Stimulated activated CD8-positive, alpha-beta memory T cell treated with anti-CD3 and anti-CD28 coated beads, Interleukin-4, amount 100 ng/mL, for 24 hours (primary cell): Measurements from ENCODE around the gene TRIM28.
A peak's percentile ranks its signal among the peaks of the same experiment; 100 is the strongest.

Experiments used
- DNase-seq: peaks from one replicate; pipeline ENCODE4 v3.0.0-alpha.2; 2020; ENCODE audit warnings: low read depth

Gene TRIM28

GRCh38 chr19:58549664-58550361 lies 5.9 kb downstream of the TRIM28 start:
- DNase-seq, result no peak

- DNase-seq, result no peak
These were observed 6.7 kb downstream of the TRIM28 start for GRCh38 chr19:58550362-58551122.

- DNase-seq, result no peak
These were observed 7.2 kb downstream of the TRIM28 start for GRCh38 chr19:58551123-58551497.

GRCh38 chr19:58551577-58552471 lies 8.0 kb downstream of the TRIM28 start:
- DNase-seq, result no peak

GRCh38 chr19:58552655-58553054 lies 8.8 kb downstream of the TRIM28 start:
- DNase-seq, result no peak

- no peak for DNase-seq
These were observed 10.1 kb downstream of the TRIM28 start for GRCh38 chr19:58553799-58554493.

GRCh38 chr19:58554494-58555368 lies 10.9 kb downstream of the TRIM28 start, which contains the start of gene CHMP2A:
CHMP2A (minus strand) TSS chr19:58555105; CDS start chr19:58554212, 893 bp downstream.
- DNase-seq, result peak; percentile 98

GRCh38 chr19:58555369-58555885 lies 11.6 kb downstream of the TRIM28 start:
- no peak for DNase-seq

DNA sequence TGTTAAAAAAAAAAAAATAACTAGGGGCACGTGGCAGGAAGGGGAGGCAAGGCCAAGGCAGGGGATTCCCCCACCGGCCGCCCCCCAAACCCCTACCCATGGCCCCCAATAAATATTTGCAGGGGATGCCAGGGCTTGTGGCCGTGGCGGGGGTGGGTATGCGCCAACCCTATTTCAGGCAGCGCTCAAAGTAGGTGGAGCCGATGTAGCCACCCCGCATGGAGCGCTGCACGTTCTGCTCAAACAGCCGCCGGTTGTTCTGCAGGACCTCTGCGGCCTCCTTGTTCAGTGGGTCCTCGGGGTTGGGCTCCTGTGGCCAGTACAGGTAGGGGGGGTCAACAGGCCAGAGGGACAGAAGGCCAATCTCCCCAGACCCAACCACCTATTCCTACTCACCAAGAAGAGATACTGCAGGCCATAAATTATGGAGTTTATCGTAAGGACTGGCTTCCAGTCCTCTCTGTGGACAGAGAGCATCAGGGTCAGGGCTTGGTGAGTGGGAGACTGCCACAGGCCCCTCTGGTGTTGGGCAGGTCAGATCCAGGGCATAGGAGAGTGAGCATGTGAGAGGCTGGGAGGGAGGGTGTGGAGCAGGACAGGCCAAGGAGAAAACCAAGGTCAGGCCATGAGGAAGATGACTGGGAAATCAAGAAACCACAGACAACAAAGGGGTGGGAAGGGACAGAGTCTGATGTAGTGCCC lies 12.2 kb downstream of the TRIM28 start:
- DNase-seq, result no peak

DNA sequence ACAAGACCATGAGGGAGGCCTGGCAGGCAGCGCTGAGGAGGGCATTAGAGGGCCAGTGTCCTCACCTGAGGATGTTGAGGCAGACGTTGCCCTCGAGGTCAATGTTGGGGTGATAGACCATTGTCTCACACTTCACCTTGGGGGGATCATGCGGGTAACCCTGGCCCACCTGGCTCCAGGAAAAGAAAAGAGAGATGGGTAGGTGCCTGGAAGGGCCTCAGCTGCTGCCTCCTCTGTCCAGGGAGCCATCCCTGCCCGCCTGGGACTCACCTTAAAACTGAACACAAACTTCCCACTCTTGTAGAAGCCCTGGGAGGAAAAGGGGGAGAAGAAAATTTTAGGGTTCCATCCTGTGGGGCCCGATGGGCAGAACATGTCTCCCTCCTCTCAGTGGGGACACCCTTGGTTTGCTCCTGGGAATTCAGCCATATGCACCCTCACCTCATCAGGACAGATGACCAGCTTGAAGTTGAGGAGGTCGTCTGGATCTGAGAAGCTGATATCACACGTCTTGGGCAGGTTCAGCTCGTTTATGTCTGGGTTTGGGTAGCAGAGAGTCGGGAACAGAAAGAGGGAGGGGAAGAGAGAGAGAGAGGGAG lies 12.9 kb downstream of the TRIM28 start:
- DNase-seq, result no peak

- no peak for DNase-seq
These were observed 13.6 kb downstream of the TRIM28 start for GRCh38 chr19:58557221-58558065.

DNA sequence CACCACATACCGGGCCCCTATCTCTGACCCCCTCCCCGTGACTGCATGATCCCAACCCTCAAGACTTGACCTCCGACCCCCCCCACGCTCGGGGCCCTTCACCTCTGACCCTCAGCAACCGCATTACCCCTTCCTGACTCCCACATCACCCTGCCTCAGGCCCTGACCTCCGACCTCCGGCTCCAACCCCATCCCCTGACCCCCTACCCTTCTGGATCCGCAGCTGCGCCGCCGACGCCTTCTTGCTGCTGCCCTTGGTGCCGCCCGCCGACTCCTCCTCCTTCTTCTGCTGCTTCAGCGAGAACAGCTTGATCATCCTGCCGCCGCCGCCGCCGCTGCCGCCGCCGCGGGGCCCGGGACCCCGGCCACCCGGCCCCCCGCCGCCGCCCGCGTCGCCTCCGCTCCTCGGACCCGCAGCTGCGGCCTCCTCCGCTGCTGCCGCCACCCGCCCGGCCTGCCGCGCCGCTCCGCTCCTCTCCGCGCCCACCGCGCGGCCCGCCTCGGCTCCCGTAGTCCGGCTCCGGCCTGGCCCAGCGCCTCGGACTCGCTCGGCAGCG lies 14.3 kb downstream of the TRIM28 start, which contains the start of gene UBE2M:
TSS of gene UBE2M (minus strand) at position 546 of the 557 bp plus-strand sequence. CDS start at position 316, 230 bp downstream.
- DNase-seq, result no peak

GRCh38 chr19:58558623-58559274 lies 14.9 kb downstream of the TRIM28 start:
- peak; percentile 100 for DNase-seq

- peak; percentile 75 for DNase-seq
These were observed 15.6 kb downstream of the TRIM28 start for GRCh38 chr19:58559275-58560006.

- DNase-seq, result no peak
These were observed 16.4 kb downstream of the TRIM28 start for GRCh38 chr19:58560007-58560887.

DNA sequence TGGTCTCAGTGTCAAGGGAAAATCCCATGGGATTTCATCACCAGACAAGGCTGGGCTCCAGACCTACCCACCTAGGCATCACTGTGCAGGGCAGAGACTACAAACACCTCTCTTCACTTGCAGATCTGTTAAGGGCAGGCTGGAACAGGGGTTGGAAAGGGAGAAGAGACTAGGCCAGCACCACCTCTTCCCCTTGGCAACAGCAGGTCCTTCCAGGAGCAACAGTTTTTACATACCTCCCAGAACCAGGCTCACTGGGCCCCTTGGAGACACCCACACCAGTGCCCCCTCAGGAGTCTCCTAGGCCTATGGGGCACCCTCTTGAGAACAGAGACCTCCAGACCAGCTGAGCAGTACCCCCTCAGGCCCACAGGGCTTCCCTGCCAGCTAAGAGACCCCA lies 17.1 kb downstream of the TRIM28 start:
- DNase-seq, result no peak
